CD14-positive monocyte (primary cell): ENCODE measurements around the gene EAPP. TPM values are rescaled to one million over a fixed set of nuclear protein-coding genes. Genes with fewer than 3 reads are reported as not detected.

Experiments
- DNase-seq, 3 donors: peaks; one replicate each; pipeline ENCODE4 v3.0.0-alpha.2; 2011 to 2022
- H2AFZ ChIP-seq: 2 replicates; pipeline ENCODE4 v1.6.0; 2012; ENCODE audit warnings: mild to moderate bottlenecking, low read depth, low read length, inconsistent platforms; ENCODE audit not compliant: insufficient read depth, poor library complexity, severe bottlenecking
- H3K27ac ChIP-seq, 2 donors: 1 replicate in 1 of 2; 2 replicates in 1 of 2; pipeline ENCODE4 v1.5.1; 2012 to 2013; ENCODE audit warnings: low read length in 2 of 2, control low read depth in 1 of 2, inconsistent platforms in 1 of 2, low read depth in 1 of 2, mild to moderate bottlenecking in 1 of 2
- H3K27me3 ChIP-seq, 2 donors: one replicate each; pipeline versions ENCODE4 v1.6.0 to v1.6.1; 2011 to 2013; ENCODE audit warnings: low read length in 2 of 2; ENCODE audit not compliant: control insufficient read depth in 2 of 2, insufficient read depth in 2 of 2
- H3K36me3 ChIP-seq, 2 donors: replicated peaks in 1 of 2; 1 replicate in 1 of 2; 2 replicates in 1 of 2; pipeline versions ENCODE4 v1.5.1 to v1.6.1; 2012 to 2013; ENCODE audit warnings: low read length in 2 of 2, control low read depth in 1 of 2, inconsistent platforms in 1 of 2, mild to moderate bottlenecking in 1 of 2; ENCODE audit not compliant: insufficient read depth in 2 of 2, control insufficient read depth in 1 of 2
- H3K4me1 ChIP-seq, 2 donors: 1 replicate in 1 of 2; 2 replicates in 1 of 2; pipeline versions ENCODE4 v1.5.1 to v1.6.1; 2012 to 2013; ENCODE audit warnings: low read length in 2 of 2, control low read depth in 1 of 2, inconsistent platforms in 1 of 2, mild to moderate bottlenecking in 1 of 2, moderate library complexity in 1 of 2; ENCODE audit not compliant: insufficient read depth in 2 of 2, control insufficient read depth in 1 of 2
- H3K4me2 ChIP-seq: replicated peaks from 2 replicates; pipeline ENCODE3; 2012; ENCODE audit warnings: low read length, moderate library complexity, mild to moderate bottlenecking; ENCODE audit not compliant: poor library complexity, severe bottlenecking; ENCODE audit errors: extremely low read depth
- H3K4me3 ChIP-seq, 3 experiments: fragments of 200-600 bp in 1 of 3; sonication (generic) in 1 of 3; replicated peaks in 1 of 3; 1 replicate in 2 of 3; 2 replicates in 1 of 3; pipeline ENCODE4 v1.5.1; 2011 to 2013; ENCODE audit warnings: low read length in 3 of 3, mild to moderate bottlenecking in 3 of 3, control low read depth in 2 of 3, low read depth in 2 of 3, inconsistent platforms in 1 of 3, moderate library complexity in 1 of 3
- H3K79me2 ChIP-seq: 2 replicates; pipeline ENCODE4 v1.6.0; 2012; ENCODE audit warnings: mild to moderate bottlenecking, control low read depth, inconsistent platforms, low read length, moderate library complexity; ENCODE audit not compliant: insufficient read depth
- H3K9ac ChIP-seq: 2 replicates; pipeline ENCODE4 v1.6.0; 2017; ENCODE audit warnings: low read length, mild to moderate bottlenecking; ENCODE audit not compliant: insufficient read depth, poor library complexity, severe bottlenecking
- H3K9me3 ChIP-seq, 2 donors: replicated peaks in 1 of 2; 1 replicate in 1 of 2; 2 replicates in 1 of 2; pipeline versions ENCODE4 v1.5.1 to v1.6.1; 2012 to 2013; ENCODE audit warnings: low read length in 2 of 2, control low read depth in 1 of 2; ENCODE audit not compliant: control insufficient read depth in 1 of 2, insufficient read depth in 1 of 2
- H4K20me1 ChIP-seq: 2 replicates; pipeline ENCODE4 v1.6.0; 2012; ENCODE audit warnings: mild to moderate bottlenecking, low read length, control low read depth, moderate library complexity; ENCODE audit not compliant: insufficient read depth
- H3K27ac Mint-ChIP-seq, 7 donors: one replicate each; pipeline ENCODE4 v1.8.0; 2020; ENCODE audit warnings: mild to moderate bottlenecking in 7 of 7, mixed read lengths in 7 of 7, moderate library complexity in 6 of 7, inconsistent platforms in 2 of 7
- H3K27me3 Mint-ChIP-seq, 3 donors: one replicate each; pipeline ENCODE4 v1.8.0; 2021 to 2022; ENCODE audit warnings: low read depth in 3 of 3, mild to moderate bottlenecking in 3 of 3, mixed read lengths in 3 of 3, moderate library complexity in 3 of 3, inconsistent platforms in 1 of 3
- H3K36me3 Mint-ChIP-seq, 2 donors: one replicate each; pipeline ENCODE4 v1.8.0; 2020; ENCODE audit warnings: mixed read lengths in 2 of 2, inconsistent platforms in 1 of 2, mild to moderate bottlenecking in 1 of 2
- H3K4me1 Mint-ChIP-seq: one replicate; pipeline ENCODE4 v1.8.0; 2020; ENCODE audit warnings: mild to moderate bottlenecking, mixed read lengths
- H3K4me3 Mint-ChIP-seq, 2 donors: one replicate each; pipeline ENCODE4 v1.8.0; 2020; ENCODE audit warnings: mild to moderate bottlenecking in 2 of 2, mixed read lengths in 2 of 2, moderate library complexity in 1 of 2
- H3K9me3 Mint-ChIP-seq, 7 donors: one replicate each; pipeline ENCODE4 v1.8.0; 2020 to 2022; ENCODE audit warnings: mixed read lengths in 7 of 7, mild to moderate bottlenecking in 6 of 7, moderate library complexity in 6 of 7, inconsistent platforms in 2 of 7
- CTCF ChIP-seq: fragments of 200-600 bp; IDR thresholded peaks from one replicate; pipeline ENCODE4 v1.8.0; 2022; ENCODE audit warnings: antibody characterized with exemption, mild to moderate bottlenecking
- WGBS: methylation state at CpG from one replicate; pipeline ENCODE4 v1.1.5; 2013; ENCODE audit warnings: missing lambda C conversion rate; ENCODE audit not compliant: insufficient coverage; 5-methylcytosine and 5-hydroxymethylcytosine counted together
- intact Hi-C, 2 donors: fragments of 100-400 bp; cut with micrococcal nuclease; formaldehyde crosslinking; loops; one replicate each; pipeline versions ENCODE4 v1.15.0 to v1.15.1; 2023
- polyA plus RNA-seq, 3 donors: library from polyadenylated mRNA; depleted of rRNA in 1 of 3; unstranded in 2 of 3; stranded (reverse) in 1 of 3; fragments of 300-500 nt in 2 of 3; fragments of >200 nt in 1 of 3; fragmentation: Illumina TruSeq in 2 of 3; gene quantifications; 1 replicate in 2 of 3; 2 replicates in 1 of 3; pipeline ENCODE4 v1.2.3, GENCODE V29; 2012 to 2021

EAPP gene
- polyA plus RNA-seq, 3 donors: 20.7 to 76.2 (median 70.2) TPM

DNA sequence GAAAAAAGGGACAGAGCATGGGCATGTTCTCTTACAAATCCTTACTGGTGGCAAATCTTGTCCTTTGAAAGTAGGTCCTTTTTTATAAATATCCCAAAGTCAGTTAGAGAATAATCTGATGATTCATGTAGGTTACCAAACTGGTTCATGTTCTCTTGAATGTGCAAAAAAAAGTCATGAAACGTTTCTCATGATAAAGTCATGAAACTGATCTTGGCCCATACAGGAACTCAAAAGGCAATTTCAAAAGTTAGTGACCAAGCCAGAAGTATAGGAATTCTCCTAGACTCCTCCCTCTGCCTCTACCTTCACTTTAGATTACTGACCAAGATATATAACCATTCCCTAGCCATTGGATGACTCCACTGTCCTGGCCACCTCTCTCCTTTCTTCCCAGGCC lies 50.2 kb downstream of the EAPP start:
- Histone ChIP-seq H4K20me1 (no peaks in the 10 kb centered on the region), H3K9ac (no peak overlapping the region), H3K4me2 (no peak overlapping the region), H3K9me3 (no peaks in the 10 kb centered on the region), H3K36me3 (no peaks in the 10 kb centered on the region), H3K4me3 (no peak overlapping the region), H3K79me2 (no peaks in the 10 kb centered on the region), H2AFZ (no peak overlapping the region), H3K4me1 (peaks cover 0 to 4% of the 10 kb centered on the region in 2 donors), H3K27me3 (no peaks in the 10 kb centered on the region), H3K27ac (no peak overlapping the region)
- Mint-ChIP-seq H3K4me1 (peaks cover 7% of the 10 kb centered on the region), H3K27me3 (peaks cover 0 to 7% (median 0%) of the 10 kb centered on the region in 3 donors), H3K27ac (peak overlapping the region in 1 of 7 donors; percentile 15), H3K36me3 (no peaks in the 10 kb centered on the region), H3K9me3 (peaks cover 0 to 7% (median 2%) of the 10 kb centered on the region in 7 donors), H3K4me3 (no peak overlapping the region)
- no peak for DNase-seq
- WGBS: 0% methylated on average over 1 of the region's 1 CpG
- intact Hi-C loops: no loop called here
- no peak for TF ChIP-seq CTCF

- Mint-ChIP-seq H3K27me3 (peaks cover 0 to 6% (median 0%) of the 10 kb centered on the region in 3 donors), H3K4me3 (no peak overlapping the region), H3K9me3 (peaks cover 0 to 7% (median 2%) of the 10 kb centered on the region in 7 donors), H3K36me3 (no peaks in the 10 kb centered on the region), H3K4me1 (peaks cover 7% of the 10 kb centered on the region), H3K27ac (no peak overlapping the region)
- no peaks in the 10 kb centered on the region for H3K27me3 ChIP-seq
- no peak overlapping the region for H2AFZ ChIP-seq
- TF ChIP-seq CTCF: no peak
- H3K4me2 ChIP-seq: no peak overlapping the region
- no peak overlapping the region for H3K4me3 ChIP-seq
- H4K20me1 ChIP-seq: no peaks in the 10 kb centered on the region
- no peaks in the 10 kb centered on the region for H3K9me3 ChIP-seq
- no peak for DNase-seq
- H3K79me2 ChIP-seq: no peaks in the 10 kb centered on the region
- H3K4me1 ChIP-seq: peaks cover 0 to 4% of the 10 kb centered on the region in 2 donors
- 100% methylated on average over 2 of the region's 7 CpGs for WGBS
- no peak overlapping the region for H3K9ac ChIP-seq
- intact Hi-C loops: no loop called here
- no peaks in the 10 kb centered on the region for H3K36me3 ChIP-seq
- no peak overlapping the region for H3K27ac ChIP-seq
Observed at GRCh38 chr14:34488528-34488927, 51.0 kb downstream of the EAPP start.
